ENCODE measurements around the gene NCEH1.
A peak's percentile ranks its signal among the peaks of the same experiment; 100 is the strongest.
"Not testable (repeated sequence)": the region's sequence is repeated elsewhere in the genome, so short reads cannot be mapped to it uniquely, and the experiment has no call there.

NCEH1 gene

GRCh38 chr3:172673210-172673679, 37.6 kb downstream of the NCEH1 start:
- peak in 2 of 4 experiments; percentile 2 to 13 for DNase-seq

GRCh38 chr3:172669021-172669420, 41.8 kb downstream of the NCEH1 start:
- DNase-seq, result no peak

GRCh38 chr3:172666873-172667694, 43.8 kb downstream of the NCEH1 start:
- DNase-seq, result peak; percentile 10 to 53 (median 30)

- DNase-seq, result no peak
Measured at GRCh38 chr3:172666181-172666872, 44.5 kb downstream of the NCEH1 start.

GRCh38 chr3:172665510-172665909, 45.4 kb downstream of the NCEH1 start:
- not testable (repeated sequence) for DNase-seq

- not testable (repeated sequence) for DNase-seq
Measured at GRCh38 chr3:172660421-172660820, 50.4 kb downstream of the NCEH1 start.

GRCh38 chr3:172659246-172660002, 51.4 kb downstream of the NCEH1 start:
- DNase-seq, result no peak

- DNase-seq, result no peak
Measured at GRCh38 chr3:172658344-172659245, 52.3 kb downstream of the NCEH1 start.

GRCh38 chr3:172656602-172657001, 54.3 kb downstream of the NCEH1 start:
- no peak for DNase-seq

GRCh38 chr3:172655388-172655787, 55.5 kb downstream of the NCEH1 start:
- DNase-seq, result no peak

- no peak for DNase-seq
Measured at GRCh38 chr3:172654470-172654869, 56.4 kb downstream of the NCEH1 start.

- DNase-seq, result no peak
Measured at GRCh38 chr3:172653004-172653572, 57.8 kb downstream of the NCEH1 start.

GRCh38 chr3:172651936-172652625, 58.8 kb downstream of the NCEH1 start:
- DNase-seq, result no peak

- no peak for DNase-seq
Measured at GRCh38 chr3:172649987-172650386, 60.9 kb downstream of the NCEH1 start.

- no peak for DNase-seq
Measured at GRCh38 chr3:172648747-172649146, 62.1 kb downstream of the NCEH1 start.

- no peak for DNase-seq
Measured at GRCh38 chr3:172647823-172648222, 63.0 kb downstream of the NCEH1 start.

- no peak for DNase-seq
Measured at GRCh38 chr3:172647080-172647479, 63.8 kb downstream of the NCEH1 start.

GRCh38 chr3:172646439-172647015, 64.3 kb downstream of the NCEH1 start:
- no peak for DNase-seq

- DNase-seq, result no peak
Measured at GRCh38 chr3:172644258-172644657, 66.6 kb downstream of the NCEH1 start.

- DNase-seq, result no peak
Measured at GRCh38 chr3:172643506-172644179, 67.2 kb downstream of the NCEH1 start.

Data from activated naive CD4-positive, alpha-beta T cell (primary cell).